GM12878 (cell line): Measurements from ENCODE around the gene TSSK2.

ENCODE experiments used
- CHD4 ChIP-seq: fragments of 200-600 bp; sonication (generic); IDR thresholded peaks from 2 replicates; pipeline ENCODE4 v1.6.1; 2016; ENCODE audit warnings: mild to moderate bottlenecking
- EED ChIP-seq: sonication (generic); IDR thresholded peaks from 2 replicates; pipeline ENCODE4 v1.6.1; 2016; ENCODE audit warnings: antibody characterized with exemption, low read depth
- FOS ChIP-seq: IDR thresholded peaks from 3 replicates; pipeline ENCODE4 v1.6.1; 2011; ENCODE audit warnings: borderline replicate concordance; ENCODE audit not compliant: insufficient read length; ENCODE audit errors: extremely low read depth
- SREBF1 ChIP-seq: IDR thresholded peaks from 2 replicates; pipeline ENCODE4 v1.6.1; 2012; ENCODE audit warnings: mild to moderate bottlenecking, low read length
- TF ChIP-seq, protein P1 (sequence below), 3 experiments: IDR thresholded peaks in 2 of 3; conservative IDR thresholded peaks in 1 of 3; 2 replicates each; pipeline ENCODE4 v1.5.1; 2011; ENCODE audit warnings: low read depth in 3 of 3, low read length in 3 of 3, mild to moderate bottlenecking in 3 of 3, control low read depth in 2 of 3, moderate library complexity in 2 of 3, inconsistent platforms in 1 of 3, mixed read lengths in 1 of 3; ENCODE audit not compliant: control insufficient read depth in 2 of 3, insufficient read depth in 1 of 3; ENCODE audit errors: extremely low read depth in 1 of 3

DNA sequence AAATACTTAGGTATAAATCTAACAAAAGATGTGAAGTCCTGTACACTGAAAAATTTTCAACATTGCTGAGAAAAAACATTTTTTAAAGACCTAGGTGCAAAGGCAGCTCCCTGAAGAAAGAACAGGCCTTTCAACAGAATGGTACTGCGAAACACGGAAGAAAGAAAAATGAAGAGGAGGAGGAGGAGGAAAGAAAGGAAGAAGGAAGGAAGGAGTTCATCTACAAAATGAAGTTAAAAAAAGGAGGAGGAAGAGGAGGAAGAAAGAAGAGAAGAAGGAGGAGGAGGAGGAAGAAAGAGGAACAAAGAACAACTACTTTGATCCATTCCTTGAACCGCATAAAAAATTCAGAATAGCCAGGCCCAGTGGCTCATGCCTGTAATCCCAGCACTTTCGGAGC lies 38.4 kb upstream of the TSSK2 start:
- TF ChIP-seq SREBF1: no peak
- TF ChIP-seq EED: no peak
- TF ChIP-seq FOS: no peak
- TF ChIP-seq, protein P1, sequence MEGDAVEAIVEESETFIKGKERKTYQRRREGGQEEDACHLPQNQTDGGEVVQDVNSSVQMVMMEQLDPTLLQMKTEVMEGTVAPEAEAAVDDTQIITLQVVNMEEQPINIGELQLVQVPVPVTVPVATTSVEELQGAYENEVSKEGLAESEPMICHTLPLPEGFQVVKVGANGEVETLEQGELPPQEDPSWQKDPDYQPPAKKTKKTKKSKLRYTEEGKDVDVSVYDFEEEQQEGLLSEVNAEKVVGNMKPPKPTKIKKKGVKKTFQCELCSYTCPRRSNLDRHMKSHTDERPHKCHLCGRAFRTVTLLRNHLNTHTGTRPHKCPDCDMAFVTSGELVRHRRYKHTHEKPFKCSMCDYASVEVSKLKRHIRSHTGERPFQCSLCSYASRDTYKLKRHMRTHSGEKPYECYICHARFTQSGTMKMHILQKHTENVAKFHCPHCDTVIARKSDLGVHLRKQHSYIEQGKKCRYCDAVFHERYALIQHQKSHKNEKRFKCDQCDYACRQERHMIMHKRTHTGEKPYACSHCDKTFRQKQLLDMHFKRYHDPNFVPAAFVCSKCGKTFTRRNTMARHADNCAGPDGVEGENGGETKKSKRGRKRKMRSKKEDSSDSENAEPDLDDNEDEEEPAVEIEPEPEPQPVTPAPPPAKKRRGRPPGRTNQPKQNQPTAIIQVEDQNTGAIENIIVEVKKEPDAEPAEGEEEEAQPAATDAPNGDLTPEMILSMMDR (IDR thresholded peaks at IDR 0.05 in 2 of 3, conservative IDR thresholded peaks at IDR 0.05 in 1 of 3; ENCODE audit: control insufficient read depth in 2 of 3, extremely low read depth in 1 of 3, insufficient read depth in 1 of 3, low read depth in 3 of 3, low read length in 3 of 3): no peak
- no peak for TF ChIP-seq CHD4
